ENCODE results near the gene RPS10. TPM values are rescaled to one million over a fixed set of nuclear protein-coding genes. Genes with fewer than 3 reads are reported as not detected.

Gene RPS10
- total and polyA plus RNA-seq, 2 of the 8 experiments (the other 6 are each of a cell fraction or from before 2014, with no cell fraction given), result 2,408 to 11,142 TPM

DNA sequence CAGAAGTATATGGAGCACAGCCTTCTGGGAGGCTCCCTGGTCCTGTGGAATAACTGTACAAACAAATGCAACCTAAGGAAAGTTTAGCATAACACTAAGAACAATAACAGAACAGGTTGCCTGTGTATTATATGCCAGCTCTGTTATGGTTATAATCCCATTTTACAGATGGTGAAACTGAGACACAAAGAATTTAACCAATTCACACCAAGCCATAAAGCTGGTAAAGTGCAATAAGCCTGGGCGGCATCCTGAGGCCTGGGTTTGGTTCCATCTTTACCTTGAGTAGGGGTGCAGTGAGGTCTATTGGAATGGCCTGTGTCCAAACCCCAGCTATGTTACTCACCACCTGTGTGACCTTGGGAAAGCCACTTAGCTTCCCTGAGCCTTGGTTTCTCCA, 25.3 kb upstream of the RPS10 start (continued):
- TF ChIP-seq, protein P1, sequence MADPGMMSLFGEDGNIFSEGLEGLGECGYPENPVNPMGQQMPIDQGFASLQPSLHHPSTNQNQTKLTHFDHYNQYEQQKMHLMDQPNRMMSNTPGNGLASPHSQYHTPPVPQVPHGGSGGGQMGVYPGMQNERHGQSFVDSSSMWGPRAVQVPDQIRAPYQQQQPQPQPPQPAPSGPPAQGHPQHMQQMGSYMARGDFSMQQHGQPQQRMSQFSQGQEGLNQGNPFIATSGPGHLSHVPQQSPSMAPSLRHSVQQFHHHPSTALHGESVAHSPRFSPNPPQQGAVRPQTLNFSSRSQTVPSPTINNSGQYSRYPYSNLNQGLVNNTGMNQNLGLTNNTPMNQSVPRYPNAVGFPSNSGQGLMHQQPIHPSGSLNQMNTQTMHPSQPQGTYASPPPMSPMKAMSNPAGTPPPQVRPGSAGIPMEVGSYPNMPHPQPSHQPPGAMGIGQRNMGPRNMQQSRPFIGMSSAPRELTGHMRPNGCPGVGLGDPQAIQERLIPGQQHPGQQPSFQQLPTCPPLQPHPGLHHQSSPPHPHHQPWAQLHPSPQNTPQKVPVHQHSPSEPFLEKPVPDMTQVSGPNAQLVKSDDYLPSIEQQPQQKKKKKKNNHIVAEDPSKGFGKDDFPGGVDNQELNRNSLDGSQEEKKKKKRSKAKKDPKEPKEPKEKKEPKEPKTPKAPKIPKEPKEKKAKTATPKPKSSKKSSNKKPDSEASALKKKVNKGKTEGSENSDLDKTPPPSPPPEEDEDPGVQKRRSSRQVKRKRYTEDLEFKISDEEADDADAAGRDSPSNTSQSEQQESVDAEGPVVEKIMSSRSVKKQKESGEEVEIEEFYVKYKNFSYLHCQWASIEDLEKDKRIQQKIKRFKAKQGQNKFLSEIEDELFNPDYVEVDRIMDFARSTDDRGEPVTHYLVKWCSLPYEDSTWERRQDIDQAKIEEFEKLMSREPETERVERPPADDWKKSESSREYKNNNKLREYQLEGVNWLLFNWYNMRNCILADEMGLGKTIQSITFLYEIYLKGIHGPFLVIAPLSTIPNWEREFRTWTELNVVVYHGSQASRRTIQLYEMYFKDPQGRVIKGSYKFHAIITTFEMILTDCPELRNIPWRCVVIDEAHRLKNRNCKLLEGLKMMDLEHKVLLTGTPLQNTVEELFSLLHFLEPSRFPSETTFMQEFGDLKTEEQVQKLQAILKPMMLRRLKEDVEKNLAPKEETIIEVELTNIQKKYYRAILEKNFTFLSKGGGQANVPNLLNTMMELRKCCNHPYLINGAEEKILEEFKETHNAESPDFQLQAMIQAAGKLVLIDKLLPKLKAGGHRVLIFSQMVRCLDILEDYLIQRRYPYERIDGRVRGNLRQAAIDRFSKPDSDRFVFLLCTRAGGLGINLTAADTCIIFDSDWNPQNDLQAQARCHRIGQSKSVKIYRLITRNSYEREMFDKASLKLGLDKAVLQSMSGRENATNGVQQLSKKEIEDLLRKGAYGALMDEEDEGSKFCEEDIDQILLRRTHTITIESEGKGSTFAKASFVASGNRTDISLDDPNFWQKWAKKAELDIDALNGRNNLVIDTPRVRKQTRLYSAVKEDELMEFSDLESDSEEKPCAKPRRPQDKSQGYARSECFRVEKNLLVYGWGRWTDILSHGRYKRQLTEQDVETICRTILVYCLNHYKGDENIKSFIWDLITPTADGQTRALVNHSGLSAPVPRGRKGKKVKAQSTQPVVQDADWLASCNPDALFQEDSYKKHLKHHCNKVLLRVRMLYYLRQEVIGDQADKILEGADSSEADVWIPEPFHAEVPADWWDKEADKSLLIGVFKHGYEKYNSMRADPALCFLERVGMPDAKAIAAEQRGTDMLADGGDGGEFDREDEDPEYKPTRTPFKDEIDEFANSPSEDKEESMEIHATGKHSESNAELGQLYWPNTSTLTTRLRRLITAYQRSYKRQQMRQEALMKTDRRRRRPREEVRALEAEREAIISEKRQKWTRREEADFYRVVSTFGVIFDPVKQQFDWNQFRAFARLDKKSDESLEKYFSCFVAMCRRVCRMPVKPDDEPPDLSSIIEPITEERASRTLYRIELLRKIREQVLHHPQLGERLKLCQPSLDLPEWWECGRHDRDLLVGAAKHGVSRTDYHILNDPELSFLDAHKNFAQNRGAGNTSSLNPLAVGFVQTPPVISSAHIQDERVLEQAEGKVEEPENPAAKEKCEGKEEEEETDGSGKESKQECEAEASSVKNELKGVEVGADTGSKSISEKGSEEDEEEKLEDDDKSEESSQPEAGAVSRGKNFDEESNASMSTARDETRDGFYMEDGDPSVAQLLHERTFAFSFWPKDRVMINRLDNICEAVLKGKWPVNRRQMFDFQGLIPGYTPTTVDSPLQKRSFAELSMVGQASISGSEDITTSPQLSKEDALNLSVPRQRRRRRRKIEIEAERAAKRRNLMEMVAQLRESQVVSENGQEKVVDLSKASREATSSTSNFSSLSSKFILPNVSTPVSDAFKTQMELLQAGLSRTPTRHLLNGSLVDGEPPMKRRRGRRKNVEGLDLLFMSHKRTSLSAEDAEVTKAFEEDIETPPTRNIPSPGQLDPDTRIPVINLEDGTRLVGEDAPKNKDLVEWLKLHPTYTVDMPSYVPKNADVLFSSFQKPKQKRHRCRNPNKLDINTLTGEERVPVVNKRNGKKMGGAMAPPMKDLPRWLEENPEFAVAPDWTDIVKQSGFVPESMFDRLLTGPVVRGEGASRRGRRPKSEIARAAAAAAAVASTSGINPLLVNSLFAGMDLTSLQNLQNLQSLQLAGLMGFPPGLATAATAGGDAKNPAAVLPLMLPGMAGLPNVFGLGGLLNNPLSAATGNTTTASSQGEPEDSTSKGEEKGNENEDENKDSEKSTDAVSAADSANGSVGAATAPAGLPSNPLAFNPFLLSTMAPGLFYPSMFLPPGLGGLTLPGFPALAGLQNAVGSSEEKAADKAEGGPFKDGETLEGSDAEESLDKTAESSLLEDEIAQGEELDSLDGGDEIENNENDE (IDR thresholded peaks at IDR 0.05; ENCODE audit: insufficient replicate concordance, low read length), result no peak
- TF ChIP-seq CHD2 (IDR thresholded peaks at IDR 0.05; ENCODE audit: low read length), result no peak
- no peak for TF ChIP-seq EGR1 (IDR thresholded peaks at IDR 0.05; ENCODE audit: borderline replicate concordance, low read depth, low read length)
- TF ChIP-seq POLR2AphosphoS5 (IDR thresholded peaks at IDR 0.05; ENCODE audit: low read depth, low read length), result no peak
- TF ChIP-seq, protein P2, sequence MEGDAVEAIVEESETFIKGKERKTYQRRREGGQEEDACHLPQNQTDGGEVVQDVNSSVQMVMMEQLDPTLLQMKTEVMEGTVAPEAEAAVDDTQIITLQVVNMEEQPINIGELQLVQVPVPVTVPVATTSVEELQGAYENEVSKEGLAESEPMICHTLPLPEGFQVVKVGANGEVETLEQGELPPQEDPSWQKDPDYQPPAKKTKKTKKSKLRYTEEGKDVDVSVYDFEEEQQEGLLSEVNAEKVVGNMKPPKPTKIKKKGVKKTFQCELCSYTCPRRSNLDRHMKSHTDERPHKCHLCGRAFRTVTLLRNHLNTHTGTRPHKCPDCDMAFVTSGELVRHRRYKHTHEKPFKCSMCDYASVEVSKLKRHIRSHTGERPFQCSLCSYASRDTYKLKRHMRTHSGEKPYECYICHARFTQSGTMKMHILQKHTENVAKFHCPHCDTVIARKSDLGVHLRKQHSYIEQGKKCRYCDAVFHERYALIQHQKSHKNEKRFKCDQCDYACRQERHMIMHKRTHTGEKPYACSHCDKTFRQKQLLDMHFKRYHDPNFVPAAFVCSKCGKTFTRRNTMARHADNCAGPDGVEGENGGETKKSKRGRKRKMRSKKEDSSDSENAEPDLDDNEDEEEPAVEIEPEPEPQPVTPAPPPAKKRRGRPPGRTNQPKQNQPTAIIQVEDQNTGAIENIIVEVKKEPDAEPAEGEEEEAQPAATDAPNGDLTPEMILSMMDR (IDR thresholded peaks at IDR 0.05; ENCODE audit: control extremely low read depth in 1 of 3, insufficient read depth in 1 of 3, low read depth in 1 of 3, low read length in 3 of 3), result no peak
